NCI-H1694 (cell line): Measurements from ENCODE around the gene GGTLC2.
"Not testable (repeated sequence)": the region's sequence is repeated elsewhere in the genome, so short reads cannot be mapped to it uniquely, and the experiment has no call there.

Experiments used
- DNase-seq: peaks from one replicate; lab custom pipeline; 2025; lab: John Stamatoyannopoulos, UW

The GGTLC2 gene

DNA sequence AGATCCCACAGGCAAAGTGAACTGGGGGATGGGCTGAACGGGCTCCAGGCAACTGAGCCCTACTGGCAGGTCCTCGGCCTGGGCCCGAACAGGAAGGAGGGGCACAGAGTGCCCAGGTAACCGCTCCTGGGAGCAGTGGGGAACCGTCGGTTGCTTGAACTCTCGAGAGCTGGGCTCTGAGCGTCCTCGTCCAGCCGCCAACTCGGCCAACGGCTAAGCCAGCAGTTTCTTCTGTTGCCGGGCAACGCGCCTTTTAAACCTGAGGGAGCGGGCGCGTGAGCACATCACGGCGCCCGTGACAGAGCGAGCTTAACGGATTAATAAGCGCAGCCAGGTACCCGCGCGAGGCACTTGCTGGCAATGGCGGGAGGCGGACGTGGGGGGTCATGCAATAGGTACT lies at the start of gene GGTLC2:
Gene GGTLC2 (plus strand): TSS at position 301 of the 400 bp plus-strand sequence. CDS start 1,732 bp downstream, outside the sequence.
- DNase-seq: not testable (repeated sequence)

DNA sequence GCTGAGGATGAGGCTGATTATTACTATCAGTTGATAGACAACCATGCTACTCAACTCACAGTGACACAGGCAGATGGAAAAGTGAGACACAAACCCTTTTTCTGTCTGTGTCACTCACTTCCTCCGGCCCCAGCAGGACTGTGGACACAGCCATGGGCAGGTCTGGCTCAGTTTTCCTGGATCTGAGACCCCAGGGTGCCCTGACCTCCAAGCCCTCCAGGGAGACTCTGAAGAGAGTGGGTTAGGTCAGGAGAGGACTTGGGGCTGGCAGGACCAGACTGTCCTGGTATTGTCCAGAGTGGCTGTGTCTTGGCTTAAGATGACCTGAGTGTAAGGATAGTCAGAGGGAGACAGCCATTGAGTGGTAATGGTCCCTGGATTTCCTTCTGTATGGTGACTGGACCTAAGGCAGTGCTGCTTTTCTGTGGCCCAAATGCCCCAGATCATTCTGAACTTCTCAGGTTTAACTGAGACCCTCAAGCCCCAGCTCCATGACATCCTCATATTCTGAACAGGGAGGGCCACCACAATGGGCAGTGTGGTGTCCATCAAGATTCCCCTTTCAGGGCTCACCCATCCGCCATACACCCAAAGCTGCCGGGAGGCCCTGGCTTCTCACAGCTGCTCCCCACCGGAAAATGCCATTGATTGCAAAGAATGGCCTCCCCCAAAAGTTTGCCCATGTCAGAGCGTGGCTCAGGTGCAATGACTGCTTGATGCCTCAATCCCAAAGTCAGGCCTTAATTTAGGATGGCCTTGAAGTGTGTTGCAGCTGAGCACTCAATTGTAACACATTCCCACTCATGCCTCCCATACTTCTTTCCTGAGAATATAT lies 49.2 kb upstream of the GGTLC2 start:
- DNase-seq: no peak

DNA sequence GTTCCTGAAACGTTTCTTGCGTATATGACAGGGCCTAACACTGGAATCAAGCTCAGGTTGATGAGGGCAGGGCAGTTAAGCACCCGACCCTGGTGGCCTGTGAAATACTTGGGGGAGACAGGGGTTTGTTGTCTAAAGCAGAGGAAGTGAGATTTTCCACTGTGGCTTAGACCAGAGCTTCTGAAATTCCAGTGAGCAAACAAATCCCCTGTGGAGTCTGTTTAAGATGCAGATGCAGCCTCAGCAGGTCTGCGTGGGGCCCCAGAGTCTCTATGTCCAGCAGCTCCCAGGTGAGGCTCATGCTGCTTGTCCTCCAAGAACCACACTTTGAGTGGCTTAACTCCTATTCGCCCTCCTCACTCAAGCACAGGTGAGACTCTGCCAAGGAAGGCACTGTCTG lies 46.3 kb upstream of the GGTLC2 start:
- DNase-seq: no peak

DNA sequence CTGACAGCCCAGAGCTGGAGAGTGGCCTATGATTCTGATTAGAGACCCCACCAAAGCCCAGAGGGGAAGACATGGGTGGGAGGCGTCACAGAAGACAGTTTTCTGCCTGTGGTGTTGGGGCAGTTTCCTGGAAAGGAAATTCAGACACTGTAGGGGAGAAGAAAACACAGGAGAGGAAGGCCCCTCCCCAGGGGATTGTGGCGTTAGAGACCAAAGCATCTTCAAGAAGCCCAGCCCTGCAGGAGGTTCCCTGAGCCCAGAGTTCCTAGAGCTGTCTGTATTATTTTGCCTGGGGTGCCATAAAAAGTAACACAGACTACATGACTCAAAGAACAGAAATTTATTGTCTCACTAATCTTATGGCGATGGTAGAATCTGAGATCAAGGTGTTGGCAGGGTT lies 45.2 kb upstream of the GGTLC2 start:
- DNase-seq: no peak

DNA sequence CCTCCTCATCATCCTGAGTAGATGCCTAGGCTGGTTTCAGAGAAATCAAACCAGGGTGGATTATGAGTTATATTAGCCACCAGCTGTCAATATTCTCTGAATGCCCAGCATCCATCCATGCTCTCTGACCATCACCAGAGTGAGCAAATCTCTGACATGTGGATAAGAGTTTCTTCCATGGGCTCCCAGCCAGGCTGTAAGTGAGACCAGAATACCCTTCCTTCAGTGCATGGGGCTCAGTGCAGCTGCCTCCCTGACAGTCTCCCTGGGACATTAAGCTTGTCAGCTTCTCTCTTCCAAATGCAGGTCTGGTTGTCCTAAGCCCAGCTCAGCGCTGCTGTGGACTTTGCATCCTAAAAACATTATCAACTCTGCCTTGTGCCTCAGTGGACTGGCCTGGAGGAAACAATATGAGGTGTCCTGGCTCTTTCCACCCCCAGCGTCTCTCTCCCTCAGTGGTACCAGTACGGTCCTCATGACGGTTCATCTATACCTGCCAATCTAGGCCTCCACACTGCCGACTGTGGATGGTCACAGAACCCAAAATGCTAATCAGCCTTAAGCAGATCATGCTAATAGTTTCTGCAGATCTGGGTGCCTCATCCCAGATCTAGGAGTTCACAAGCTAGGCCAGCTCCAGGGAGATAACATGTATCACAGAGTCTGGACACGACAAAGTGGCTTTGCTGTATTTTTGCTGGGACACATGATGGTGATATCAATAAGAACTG lies 43.7 kb upstream of the GGTLC2 start:
- no peak for DNase-seq

DNA sequence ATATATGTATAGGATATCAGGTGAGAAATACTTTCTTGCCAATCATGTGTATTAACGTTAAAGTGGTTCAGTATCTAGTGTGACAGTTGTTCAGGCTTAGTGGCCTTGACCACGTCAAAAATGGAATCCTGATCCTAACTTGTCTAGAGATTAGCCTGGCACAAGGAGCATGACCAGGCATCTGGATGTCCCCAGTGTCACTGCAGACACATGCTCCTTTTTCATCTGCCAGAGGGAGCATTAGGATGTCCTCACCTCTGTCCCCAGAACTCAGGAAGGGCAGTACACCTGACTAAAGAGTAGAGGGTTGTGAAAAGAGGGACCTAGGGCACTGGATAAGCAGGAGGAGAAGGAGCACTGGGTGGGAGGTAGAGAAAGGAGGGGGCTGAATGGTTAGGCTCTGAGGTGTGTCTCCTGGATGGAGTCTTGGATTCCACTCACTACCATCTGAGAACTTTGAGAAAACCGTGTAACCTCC lies 40.9 kb upstream of the GGTLC2 start:
- no peak for DNase-seq

DNA sequence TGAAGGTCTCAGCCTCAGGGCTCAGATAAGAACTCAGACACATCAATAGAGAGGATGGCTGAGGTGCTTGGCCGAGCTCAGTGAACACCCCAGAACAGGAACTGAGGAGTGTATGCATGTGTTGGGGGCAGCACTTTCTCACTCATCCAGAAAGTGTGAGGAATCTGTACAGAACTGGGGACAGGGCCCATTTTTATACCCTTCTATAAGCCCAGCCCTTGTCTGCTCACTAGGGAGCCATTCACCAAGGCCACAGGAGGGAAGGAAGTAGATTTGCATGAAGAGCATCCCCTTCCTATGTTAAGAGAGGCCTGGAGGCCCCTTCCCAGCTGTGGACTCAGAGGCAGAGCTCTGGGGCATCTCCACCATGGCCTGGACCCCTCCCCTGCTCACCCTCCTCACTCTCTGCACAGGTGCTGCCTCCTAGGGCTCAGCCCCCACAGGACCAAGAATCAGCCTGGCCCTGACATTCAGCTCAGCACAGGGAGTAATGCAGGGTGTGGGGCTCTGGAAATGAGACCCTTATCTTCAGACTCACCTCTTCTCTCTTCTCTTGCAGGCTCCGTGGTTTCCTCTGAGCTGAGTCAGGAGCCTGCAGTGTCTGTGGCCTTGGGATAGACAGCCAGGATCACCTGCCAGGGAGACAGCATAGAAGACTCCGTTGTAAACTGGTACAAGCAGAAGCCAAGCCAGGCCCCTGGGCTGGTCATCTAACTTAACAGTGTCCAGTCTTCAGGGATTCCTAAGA lies 39.9 kb upstream of the GGTLC2 start:
- DNase-seq: no peak

DNA sequence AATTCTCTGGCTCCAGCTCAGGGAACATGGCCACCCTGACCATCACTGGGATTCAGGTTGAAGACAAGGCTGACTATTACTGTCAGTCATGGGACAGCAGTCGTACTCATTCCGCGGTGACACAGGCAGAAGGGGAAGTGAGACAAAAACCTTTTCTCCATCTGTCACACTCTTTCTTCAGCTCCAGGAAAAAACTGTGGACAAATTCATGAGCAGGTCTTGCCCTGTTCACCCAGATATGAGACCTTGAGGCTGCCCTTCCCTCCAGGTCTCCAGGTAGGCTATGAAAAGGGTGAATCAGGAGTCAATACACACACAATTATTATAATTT lies 39.4 kb upstream of the GGTLC2 start:
- no peak for DNase-seq

DNA sequence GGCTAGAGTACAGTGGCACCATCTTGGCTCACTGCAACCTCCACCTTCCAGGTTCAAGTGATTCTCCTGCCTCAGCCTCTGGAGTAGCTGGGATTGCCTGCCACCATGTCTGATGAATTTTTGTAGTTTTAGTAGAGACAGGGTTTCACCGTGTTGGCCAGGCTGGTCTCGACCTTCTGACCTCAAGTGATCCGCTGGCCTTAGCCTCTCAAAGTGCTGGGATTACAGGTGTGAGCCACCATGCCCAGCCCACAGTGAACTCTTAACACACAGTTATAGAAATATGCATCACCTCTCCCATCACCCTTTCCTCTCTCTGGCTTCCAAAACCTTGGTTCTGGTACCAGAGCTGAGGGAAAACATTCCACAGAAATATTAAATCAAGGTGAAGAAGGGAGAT lies 36.4 kb upstream of the GGTLC2 start:
- not testable (repeated sequence) for DNase-seq

DNA sequence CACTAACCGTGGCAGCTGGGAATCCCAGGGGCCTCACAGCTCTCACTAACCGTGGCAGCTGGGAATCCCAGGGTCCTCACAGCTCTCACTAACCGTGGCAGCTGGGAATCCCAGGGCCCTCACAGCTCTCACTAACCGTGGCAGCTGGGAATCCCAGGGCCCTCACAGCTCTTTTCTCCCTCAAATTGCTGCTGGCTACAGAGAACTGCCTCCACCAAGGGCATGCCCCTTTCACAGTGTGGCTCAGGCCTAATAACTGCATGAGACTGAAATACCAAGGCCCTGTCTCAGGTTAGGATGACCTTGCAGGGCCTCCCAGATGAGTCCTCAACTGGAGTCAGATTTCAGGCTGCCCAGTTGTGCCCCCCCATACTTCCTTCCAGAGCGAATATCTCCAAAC lies 35.1 kb upstream of the GGTLC2 start:
- no peak for DNase-seq

DNA sequence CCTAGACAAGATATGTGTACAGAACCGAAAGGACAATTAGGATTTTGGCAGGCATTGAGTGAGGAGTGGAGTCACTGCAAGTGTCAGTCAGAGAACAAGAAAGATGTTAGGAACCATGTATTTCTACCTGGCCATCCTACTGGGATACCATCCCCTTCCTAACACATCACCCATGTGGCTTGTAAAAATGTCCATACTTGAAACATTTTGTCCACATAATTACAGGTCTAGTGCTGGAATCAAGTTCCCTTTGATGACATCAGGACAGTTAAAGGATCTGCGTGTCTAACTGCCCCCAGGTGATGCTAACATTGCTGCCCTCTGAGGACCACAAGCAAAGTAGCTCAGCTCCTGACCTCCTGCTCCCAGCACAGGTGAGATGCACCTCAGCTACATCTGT lies 31.9 kb upstream of the GGTLC2 start:
- DNase-seq: no peak

DNA sequence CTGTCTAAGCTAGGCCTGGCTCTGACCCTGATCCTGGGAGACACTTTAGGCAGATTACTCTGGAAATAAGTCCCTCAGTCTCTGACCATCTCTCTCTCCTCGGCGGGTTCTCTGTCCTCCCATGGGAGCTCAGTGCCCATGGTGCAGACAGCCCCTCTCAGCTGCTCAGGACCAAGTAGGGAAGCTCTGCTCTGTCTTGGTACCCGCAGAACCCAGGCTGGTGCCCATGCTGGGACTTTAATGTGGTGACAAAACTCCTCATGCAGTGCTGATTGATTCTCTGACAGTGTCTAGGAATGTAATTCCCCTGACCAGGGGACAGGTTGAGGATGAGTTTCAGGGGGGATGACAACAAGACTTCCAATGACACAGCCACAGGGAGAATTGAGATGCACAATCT lies 30.3 kb upstream of the GGTLC2 start:
- DNase-seq: no peak

DNA sequence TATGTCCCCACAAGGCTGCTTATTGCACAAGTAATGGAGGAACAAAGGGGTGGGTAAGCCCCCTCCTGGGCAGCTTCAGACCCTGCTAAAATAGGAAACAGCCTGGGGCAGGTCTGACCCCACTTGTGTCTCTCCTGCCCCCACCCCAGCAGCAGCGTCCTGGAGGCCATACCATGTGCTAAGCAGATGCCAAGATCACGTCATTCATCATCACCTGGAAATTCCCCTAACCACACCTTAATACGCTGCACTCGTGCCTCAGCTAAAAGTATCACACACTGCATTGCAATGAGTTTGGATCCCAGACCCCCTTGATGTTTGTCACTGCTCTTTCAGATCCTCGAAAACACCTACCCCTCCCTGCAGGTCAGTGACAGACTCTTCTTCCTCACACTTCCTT lies 27.8 kb upstream of the GGTLC2 start:
- DNase-seq: no peak

DNA sequence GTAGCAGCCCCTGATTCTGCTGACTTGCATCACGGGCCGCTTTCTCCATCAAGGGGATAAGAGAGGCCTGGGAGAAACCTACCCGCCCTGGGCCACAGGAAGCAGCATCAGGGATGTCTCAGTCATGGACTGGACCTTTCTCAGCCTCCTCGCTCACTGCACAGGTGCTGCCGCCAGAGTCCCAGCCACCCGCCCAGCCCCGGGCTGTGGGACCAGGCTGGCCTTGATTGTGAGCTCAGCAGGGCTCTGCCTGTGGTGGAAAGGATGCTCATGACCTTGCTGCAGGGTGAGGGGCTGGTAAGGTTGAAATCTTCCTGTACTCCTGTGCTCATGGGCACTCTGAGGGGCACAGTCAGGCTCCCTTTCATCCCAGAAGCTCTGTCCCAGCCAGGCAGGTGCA lies 26.0 kb upstream of the GGTLC2 start:
- no peak for DNase-seq

DNA sequence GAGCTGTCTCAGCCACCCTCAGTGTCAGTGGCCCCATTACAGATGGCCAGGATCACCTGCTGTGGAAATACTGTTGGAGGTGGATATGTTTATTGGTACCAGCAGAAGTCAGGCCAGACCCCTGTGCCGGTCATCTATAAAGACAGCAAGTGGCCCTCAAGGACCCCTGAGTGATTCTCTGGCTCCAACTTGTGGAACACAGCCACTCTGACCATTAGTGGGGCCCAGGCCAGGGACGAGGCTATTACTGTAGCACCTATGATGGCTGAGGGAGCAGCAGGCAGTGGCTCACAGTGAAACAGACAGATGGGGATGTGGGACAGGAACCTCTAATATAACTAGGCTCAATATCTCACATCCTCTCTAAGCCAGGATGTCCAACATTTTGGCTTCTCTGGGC lies 25.5 kb upstream of the GGTLC2 start:
- no peak for DNase-seq

DNA sequence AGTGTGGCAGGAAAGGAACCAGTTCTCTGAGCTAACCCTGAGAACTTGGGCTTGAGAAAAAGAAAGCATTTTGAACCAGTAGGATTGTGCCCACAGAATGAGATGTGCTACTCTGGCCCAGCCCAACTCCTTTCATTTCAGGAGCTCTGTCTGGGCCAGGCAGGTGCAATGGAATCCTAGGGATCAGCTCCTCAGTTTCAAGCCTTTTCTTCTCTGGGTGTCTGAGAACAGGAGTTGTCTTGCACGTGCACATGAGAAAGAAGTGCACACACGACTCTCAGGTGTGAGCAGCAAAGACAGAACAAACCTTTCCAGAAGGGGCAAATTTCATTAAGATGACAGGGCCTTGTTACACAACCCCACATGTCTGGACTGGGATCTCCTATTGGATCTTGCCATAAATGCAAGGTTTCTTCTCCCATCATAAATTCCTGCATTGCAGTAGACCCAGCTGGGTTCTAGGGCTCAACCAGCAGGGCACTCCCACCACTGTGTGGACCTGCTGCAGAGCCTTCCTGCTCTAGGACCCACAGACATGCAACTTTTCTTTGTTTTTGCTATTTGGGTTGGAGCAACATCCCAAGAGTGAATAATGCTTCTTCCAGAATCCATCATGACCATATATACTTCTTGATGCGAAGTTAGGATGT lies 24.5 kb upstream of the GGTLC2 start:
- no peak for DNase-seq

DNA sequence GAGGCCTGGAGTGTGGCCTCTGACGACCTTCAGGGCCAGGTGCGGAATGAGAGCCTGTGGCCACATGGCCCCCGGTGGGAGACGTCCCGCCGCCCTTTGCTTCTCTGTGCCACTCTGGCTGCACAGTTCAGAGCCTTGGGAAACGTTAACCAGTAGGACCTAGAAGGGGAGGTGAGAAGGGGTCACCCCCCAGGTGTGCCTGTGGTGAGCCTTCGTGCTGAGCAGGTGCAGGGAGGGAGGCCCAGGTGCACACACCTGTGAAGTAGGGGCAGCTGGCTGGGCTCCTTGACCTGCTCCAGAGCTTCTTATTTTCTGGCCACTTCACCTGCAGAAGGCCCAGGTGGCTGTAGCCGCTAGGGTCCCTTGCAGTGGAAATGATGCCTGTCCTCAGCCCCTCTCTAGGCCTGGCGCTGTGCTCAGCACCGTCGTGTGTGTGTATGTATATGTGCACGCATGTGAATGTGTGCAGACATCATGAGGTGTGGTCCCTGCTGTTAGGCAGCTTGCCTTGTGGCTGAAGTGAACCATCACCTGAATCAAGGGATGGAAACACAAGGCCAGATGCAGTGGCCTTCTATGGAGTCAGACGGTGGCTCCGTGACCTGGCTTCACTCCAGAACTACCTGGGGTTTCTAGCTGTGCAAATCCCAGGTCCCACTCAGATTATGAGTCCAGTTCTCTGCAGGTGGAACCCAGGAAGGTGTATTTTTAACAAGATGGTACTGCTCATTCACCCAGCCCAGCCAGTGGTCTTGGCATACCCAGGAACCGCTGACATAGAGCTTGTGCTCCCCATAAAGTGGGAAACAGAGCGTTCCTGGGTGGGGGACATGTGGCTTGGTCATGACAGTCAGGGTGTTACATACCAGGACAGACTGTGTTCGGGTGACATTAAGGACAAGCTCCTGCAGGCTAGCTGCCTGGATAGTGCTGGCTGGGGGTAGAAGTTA lies 15.6 kb upstream of the GGTLC2 start:
- not testable (repeated sequence) for DNase-seq

DNA sequence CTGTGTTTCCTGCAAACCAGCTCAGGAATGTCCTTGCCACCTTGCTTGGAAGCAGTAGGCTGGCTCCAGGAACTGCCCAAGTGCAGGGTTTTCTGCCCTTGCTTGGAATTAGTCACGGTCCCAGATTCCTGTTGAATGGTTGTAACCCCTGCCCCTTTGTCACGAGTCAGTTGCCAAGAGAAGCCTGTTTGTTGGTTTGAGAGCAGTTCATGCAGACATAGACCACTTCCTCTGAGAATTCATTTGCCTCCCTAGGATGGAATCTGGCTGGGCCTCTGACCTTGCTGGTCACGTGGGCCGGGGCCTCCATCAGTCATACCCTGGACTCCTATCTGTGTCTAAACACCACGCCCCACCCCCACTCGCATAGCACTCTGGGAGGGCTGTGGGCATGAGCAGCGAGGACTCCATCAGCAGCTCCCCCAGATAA lies 13.2 kb upstream of the GGTLC2 start:
- DNase-seq: not testable (repeated sequence)

DNA sequence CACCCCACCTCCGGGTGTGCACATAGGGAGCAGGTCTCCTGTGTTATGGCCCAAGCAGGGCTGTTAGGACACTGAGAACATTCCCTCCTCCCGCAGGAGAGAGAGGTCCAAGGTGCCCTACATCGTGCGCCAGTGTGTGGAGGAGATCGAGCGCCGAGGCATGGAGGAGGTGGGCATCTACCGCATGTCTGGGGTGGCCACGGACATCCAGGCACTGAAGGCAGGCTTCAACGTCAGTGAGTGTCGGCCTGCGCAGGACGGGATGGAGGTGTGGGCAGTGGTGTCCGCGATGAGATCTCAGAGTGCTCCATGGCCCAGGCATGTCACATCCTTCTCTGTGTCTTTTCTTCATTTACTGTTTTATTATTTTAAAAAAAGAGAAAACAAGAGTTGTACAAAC lies 12.2 kb upstream of the GGTLC2 start:
- not testable (repeated sequence) for DNase-seq

DNA sequence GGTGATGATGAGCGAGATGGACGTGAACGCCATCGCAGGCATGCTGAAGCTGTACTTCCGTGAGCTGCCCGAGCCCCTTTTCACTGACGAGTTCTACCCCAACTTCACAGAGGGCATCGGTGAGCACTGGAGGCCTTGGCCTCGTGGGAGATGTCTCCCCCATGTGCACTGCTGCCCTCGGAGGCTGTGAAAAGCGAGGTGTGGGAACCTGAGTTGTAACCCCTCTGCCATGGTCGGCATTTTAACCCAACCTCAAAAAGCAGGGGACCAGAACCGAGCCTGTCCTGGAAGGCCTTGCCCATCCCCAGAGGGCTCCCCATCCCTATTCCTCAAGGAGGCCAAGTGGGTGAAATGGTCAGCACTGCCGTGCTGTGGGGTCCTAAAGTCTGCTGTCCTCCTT lies 10.9 kb upstream of the GGTLC2 start:
- not testable (repeated sequence) for DNase-seq

DNA sequence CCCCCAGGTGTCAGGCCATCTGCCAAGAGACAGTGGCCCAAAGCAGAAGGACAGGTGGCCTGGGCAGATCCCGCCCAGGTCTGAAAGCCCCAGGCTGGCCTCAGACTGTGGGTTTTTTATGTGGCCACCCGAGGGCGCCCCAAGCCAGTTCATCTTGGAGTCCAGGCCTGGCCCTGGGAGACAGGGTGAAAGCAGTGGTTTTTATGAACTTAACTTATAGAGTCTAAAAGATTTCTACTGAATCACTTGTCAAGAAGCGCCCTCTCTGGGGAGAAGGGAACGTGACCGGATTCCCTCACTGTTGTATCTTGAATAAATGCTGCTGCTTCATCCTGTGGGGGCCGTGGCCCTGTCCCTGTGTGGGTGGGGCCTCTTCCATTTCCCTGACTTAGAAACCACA lies 8.2 kb upstream of the GGTLC2 start:
- DNase-seq: not testable (repeated sequence)
